M059J (cell line): ENCODE data around the gene CPLX1. TPM values are rescaled to one million over a fixed set of nuclear protein-coding genes. Genes with fewer than 3 reads are reported as not detected.

Experiments used
- DNase-seq: peaks from one replicate; pipeline ENCODE4 v3.0.0-alpha.2; 2012; ENCODE audit warnings: low read depth
- total RNA-seq: library from RNA; depleted of rRNA; stranded (reverse); fragments of >200 nt; shearing (Covaris generic); gene quantifications from 2 replicates; pipeline ENCODE4 v1.2.3, GENCODE V29; 2014; rRNA removed

Gene CPLX1
- not detected in 2 replicates for total RNA-seq

DNA sequence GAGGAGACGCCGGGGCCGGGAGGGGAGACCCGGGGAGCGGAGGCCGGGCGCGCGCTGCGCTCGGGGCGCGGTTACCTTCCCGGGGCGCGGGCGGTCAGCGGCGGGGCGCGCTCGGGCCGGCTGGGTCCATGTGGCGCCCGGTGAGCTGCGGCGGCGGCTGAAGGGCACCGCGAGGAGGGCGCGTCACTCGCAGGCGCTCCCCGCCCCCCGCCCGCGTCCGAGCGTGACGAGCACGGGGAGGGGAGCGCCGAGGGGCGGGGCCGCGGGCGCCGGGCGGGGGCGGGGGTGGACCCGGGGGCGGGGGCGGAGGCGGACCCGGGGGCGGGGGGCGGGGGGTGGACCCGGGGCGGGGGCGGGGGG, at the start of gene CPLX1:
Gene CPLX1 (minus strand): TSS at position 159 of the 360 bp plus-strand sequence. CDS start 1,607 bp downstream, outside the sequence.
- DNase-seq = peak; percentile 20

DNA sequence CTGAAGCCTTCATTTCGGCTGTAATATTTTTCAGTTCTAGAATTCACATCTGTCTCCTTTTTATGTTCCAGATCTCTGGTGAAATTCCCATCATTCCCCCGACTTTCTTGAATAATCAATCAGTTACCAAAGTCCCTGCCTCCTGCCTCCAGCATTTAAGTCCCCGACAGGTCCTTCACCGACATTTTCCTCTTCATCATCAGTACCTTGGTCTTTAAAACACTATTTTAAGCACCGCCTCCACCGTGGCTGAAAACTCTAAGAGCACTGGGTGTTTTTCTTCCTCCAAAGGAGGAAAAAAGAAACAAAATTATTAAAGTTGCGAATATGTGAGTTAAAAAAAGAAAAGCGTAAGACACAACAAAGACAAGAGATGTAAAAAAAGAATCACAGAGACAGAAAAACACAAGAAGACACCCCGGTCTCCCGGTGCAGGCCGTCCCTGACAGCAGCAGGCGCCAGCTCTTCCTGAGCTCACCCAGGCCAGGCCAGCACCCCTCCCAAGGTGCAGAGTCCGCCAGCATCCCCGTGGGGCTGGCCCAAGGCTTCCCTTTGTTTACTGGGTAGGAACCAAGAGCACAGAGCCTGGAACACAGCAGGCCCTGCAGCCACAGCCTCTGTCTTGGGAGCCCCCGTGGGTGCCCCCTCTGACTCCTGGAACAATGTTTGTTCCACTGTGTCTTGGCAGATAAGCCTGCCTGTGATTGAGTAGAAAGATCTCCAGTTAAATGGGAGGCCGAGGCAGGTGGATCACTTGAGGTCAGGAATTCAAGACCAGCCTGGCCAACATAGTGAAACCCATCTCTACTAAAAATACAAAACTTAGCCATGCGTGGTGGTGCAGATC, 49.3 kb upstream of the CPLX1 start:
- DNase-seq = no peak

DNA sequence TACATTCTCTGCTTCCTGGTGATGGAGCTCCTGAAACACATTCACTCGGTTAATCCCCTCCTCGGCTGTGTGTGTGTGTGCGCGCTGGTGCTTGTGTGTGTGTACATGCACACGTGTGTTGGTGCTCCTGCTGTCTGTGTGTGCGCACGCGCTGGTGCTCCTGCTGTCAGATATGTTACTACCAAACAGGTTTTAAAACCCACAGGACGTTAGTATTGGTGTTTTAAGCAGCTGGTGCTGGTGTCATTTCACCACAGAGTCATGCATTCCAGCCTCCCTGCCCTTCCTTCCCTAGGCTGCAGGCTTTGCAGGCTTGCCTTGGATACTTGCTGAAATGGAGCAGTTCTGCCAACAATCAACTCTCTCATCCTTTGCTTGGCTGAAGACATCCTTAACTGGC, 48.1 kb upstream of the CPLX1 start:
- DNase-seq = no peak

DNA sequence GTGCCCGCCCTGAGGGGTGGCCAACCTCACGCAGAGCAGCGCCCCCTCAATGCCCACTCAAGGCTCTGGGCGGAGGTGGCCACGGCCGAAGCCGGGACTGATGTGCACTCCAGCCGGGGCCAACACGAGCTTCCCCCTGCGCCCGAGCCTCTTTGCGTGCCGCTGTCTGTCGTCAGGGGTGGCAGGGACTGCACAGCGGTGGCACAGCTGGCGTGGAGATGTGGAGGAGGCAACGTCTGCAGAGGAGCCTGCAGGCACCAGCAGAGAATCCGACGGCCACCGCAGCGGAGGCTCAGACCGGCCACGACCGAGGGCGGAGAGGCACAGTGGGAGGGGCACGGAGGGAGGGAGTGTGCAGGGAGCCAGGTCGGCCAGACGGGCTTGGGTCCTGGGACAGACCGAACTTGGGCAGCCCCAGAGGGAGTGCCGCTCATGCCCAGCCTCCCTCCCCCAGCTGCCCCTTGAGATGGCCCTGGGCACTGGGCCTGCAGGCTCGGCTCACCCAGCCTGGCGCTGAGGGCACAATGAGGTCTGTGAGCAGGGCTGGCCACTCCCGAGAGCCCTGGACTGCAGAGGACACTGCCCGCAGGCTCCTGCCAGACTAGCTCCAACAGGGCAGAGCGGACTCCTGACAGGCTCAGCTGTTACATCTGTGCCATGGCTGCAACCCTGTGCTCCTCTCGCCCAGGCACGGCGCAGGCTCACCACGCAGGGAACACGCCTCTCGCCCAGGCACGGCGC, 46.5 kb upstream of the CPLX1 start:
- no peak for DNase-seq

DNA sequence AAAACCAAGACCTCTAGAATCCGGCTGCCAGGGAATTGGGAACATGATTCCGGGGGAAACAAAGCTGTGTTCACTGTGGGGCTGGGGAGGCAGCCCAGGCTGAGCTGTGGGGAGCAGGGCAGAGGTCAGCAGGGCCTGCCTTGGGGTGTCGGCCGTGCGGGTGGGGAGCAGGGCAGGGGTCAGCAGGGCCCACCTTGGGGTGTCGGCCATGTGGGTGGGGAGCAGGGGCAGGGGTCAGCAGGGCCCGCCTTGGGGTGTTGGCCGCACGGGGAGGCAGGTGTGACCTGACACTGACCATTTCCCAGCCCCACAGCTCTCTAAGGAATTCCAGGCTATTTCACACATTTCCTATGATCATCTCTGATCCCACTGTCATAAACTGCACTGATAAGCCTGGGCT, 45.6 kb upstream of the CPLX1 start:
- no peak for DNase-seq

DNA sequence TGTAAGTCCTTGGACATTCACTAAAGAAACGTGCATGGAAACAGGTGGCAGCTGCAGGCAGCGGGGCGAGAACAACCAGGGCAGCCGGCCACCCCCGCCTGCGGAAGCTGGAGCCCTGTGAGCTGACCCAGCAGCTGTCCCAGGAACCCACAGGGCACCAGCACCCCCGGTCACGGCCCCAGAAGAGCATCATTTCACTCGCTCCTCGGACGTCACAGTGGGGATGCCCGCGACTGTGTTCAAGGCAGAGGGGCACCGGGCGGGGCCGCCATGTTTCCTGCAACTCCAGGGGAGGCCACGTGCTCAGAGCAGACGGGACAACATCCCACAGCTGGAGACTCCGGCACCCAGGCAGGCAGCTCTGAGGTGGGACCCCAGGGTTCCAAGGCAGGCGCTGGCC, 45.0 kb upstream of the CPLX1 start:
- DNase-seq = no peak

DNA sequence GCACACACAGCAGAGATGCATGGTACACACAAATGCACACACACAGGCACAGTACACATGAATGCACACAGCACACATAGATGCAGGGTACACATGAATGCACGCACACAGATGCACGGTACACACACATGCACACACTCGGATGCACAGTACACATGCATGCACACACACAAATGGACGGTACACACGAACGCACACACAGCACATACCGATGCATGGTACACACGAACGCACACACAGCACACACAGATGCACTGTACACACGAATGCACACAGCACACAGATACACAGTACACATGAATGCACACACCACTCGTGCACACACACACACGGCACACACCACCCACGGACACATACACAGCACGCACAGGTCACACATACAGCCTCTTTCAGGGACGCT, 43.8 kb upstream of the CPLX1 start:
- no peak for DNase-seq

DNA sequence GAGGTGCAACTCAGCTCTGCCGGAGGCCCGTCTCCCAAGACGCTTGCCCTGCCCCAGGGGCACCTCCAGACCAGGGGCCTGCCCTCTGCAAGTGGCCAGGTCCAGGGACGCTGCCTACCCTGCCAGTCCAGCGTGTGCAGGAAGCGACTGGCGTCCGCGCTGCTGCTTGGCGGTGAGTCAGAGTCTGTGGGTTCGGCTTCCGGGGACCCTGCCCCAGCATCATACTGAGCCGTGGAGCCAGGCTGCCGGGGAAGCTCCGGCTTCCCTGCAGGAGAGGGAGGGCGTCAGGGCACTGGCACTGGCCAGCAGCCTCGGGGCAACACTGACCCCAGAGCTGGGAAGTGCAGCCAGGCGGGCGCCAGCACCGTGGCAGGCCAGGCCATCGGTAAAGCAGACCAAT, 42.5 kb upstream of the CPLX1 start:
- no peak for DNase-seq

DNA sequence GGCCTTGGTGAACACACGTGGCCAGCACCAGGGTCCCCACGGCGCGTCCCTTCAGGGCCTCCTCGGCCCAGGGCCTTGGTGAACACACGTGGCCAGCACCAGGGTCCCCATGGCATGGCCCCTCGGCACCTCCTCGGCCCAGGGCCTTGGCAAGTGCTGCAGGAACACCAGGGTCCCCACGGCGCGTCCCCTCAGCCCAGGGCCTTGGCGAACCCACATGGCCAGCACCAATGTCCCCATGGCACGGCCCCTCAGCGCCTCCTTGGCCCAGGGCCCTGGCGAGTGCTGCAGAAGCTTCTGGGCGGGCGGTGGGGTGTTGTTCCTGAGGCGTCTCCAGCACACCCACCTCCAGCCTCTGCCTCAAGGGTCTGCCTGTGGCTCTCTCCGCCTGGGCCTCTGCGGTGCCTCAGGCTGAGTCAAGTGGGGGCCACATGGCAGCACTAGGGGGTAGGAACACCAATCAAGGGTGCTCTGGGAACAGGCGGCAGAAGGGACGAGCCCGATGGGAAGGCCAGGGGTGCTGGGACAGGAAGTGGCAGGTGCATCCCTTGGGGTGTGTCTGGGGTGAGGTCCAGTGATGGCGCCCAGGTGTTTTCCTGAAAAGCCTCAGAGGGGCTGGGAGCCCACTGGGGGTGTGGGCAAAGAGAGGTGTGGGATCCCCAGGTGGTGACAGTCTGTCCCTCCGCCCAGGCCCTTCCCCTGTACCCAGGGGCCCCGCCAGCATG, 41.8 kb upstream of the CPLX1 start:
- DNase-seq = no peak

DNA sequence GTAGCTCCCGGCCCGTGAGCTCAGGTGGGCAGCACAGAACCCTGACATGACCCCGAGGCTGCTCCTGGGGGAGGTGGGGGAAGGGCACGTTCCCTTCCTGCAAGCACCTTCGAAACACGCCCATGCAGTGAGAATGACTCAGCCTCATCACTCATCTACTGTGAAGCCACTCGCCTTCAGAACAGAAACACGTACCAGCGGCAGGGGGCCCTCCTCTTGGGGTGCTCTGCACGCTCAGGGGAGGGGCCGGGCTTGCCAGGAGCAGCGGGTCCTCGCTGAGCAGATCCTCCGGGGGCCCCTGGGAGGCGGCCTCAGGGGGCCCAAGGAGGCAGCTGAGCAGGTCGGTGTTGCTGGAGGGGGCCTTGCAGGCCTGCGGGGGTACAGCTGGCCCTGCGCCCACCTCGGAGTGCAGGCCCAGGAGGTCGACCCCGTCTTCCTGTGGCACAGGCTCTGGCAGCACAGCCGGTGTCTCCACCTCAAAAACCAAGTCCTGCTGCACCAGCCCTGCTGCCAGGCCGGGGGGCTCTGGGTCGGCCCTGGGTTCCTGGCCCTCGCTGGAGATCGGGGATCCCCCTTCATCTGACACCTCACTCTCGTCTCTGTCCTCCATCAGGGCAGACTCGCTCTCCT, 40.9 kb upstream of the CPLX1 start:
- no peak for DNase-seq

DNA sequence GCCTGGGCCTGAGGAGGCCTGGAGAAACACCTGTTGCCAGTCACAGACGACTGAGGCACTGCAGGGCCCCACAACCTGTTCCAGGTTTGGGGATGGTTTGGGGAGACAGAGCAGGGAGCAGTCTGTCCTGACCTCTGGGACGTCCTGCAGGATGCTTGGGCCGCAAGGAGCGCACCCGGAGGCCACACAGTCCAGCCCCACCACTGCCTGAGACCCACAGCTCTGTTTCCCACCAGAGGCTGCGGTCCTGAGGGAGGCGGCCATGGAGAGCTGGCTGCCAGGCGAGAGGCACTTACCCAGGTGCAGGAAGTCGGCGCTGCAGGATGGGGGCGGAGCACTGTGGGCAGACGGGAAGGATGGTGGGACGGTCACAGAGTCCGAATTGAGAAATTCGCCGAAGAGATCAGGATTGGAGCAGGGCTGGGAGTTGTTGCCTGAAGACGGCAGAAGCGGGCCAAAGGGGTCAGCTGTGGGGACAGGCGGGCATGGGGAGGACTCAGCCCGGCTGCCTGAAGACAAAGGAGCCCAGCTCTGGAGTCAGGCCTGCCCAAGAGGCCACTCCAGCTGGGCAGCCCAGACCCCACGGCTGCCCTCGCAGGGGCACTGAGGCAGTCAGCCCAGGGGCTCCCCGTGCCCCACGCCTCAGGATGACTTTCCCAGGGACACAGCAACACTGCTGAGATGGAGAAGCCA, 40.3 kb upstream of the CPLX1 start:
- DNase-seq = no peak

DNA sequence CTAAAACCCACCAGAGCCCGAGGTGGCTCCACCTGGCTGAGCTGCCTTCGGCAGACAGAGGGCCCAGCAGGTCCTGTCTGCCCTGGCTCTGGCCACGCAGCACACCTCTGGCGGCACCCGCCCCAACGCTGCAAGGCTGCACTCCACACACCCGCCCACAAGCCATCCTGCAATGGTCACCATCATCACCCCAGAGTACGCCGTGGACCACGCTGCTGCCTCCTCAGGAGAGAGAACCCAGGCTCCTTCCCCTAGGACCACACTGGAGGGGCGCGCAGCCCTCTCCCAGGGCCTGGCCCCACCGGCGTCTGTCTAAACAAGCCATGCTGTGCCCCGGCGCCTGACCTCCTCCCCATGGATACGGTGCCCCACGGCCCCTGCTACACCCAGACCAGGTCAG, 39.6 kb upstream of the CPLX1 start:
- DNase-seq = no peak

DNA sequence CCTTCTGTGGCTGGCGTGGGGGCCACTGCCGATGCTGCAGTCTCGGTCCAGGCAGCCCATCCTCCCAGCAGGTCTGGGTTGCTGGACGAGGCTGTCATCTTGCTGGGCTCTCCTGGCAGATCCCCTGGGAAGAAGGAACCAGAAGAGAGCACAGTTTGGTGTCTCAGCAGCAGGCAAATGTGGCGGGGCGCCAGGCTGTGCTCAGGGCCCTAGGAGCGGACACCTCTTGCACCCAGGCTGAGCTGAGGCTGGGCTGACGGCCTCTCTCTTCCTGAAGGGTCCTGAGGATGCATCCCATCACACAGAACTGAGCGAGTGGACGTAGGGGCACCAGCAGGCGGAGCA, 39.2 kb upstream of the CPLX1 start:
- DNase-seq = no peak

DNA sequence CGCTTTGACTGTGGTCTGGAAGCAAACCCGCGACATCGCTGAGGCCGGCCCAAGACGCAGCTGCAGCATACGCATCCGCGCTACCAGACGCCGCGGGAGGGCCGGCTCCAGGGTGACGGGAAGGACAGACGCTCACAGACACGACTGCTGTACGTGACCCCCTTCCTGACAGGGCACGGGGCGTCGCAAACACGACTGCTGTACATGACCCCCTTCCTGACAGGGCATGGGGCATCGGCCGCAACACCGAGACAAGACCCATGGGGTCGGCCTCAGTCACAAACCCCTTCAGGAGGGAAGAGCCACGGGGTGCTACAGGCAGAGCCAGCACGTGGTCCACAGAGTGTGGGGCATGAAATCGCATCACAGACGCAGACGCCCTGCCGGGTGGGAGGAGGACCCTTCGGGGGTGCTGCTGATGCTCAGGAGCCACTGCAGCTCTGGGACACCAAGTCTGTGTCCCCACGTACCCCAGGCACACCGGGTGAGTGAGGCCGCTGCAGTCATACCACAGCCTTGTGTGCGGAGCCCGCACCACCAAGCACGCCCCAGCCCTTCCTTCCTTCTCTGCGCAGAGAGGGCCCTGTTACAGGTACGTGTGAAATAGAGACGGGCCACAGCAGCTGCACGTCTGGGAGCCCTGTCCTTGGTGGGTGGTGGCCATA, 38.7 kb upstream of the CPLX1 start:
- DNase-seq = no peak

DNA sequence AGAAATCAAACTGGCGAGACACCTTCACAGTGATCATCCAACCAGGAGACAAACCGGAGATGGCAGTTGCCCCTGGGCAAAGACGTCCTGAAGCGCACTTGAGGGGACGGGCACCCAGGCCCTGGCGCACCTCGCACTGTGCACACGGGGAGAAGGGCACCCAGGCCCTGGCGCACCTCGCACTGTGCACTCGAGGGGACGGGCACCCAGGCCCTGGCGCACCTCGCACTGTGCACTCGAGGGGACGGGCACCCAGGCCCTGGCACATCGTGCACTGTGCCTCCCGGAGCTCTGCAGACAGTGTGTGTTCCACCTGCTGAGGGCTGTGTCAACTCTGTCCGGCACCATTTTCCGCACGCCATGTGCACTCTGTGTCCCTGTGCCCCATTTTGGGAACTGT, 34.6 kb upstream of the CPLX1 start:
- no peak for DNase-seq

DNA sequence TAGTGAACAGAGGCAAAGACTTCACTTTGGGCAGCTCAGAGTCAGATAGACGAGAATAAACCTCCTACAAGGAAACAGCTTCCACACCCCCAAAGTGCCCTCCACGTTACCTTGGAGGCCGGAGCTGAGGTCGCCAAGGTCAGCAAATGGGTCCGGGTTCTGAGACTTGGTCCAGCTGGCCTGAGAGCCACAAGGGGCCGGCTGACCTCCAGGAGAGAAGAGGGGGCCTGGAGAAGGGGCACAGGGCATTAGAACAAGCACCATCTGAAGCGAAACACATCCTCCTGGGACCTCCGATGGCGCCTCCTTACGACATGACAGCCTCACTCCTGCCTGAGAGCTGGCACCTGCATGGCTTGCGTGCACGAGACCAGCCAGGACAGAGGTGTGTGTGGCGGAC, 33.6 kb upstream of the CPLX1 start:
- DNase-seq = no peak

DNA sequence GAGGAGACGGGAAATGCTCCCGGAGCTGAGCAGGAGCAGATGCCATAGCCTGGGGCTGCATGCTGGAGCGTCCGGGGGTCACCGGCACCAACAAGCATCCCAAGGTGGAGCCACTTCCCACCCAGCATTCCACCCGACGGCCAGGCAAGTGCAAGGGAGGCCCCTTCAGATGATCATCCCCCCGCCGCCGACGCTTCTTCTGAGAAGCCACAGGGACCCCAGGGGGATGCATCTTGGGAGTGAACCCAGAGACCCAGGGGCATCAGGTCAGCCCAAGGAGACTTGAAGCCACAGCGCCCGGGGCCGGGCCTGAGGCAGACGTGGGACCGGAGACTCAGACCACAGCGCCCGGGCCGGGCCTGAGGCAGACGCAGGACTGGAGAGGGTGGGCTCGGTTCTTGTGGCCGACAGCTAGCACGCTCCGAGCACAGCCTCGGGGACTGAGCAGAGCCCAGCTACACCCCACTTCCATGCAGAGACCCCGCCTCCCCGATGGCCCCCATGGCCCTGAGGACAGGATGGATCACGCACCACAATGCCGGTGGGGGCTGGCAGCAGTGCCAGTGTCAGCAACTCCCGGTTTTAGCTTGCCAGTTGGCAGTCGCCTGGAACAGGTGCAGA, 33.0 kb upstream of the CPLX1 start:
- DNase-seq = no peak

DNA sequence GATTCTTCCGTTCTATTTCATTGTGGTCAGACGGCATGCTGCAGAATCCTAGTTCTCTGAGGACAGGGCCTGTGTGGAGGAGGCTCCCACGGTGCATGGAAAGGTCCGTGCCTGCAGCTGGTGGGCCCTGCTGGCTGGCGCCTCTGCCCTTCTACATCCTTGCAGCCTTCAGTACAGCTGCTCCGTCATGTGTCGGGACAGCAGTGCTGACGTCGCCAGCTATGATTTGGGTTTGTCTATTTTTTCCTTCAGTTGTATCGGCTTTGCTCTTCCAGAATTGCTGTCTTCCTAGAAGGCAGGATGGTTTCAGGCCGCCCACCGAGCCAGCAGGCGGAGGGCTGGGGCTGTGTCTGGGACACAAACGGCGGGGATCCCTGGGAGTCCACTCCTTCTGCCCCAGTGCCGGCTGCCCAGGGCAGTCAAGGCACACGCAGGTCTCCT, 32.1 kb upstream of the CPLX1 start:
- no peak for DNase-seq

DNA sequence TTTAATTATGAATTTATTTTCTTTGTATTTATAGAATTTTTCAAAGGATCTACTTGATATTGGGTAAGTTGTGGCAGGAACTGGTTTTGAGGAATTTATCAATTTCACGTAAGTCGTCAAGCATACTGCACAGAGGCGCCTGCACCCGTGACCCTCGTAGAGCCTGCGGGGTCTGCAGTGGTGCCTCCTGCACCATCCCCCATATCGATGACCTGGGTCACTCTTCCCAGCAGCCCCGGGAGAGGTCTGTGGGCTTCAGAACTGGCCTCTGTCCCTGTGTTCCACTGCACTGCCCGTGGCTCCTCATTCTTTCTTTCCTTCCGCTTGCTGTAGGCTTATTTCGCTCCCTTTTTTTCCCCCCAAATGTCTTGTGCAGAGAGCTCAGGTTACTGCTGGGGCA, 31.5 kb upstream of the CPLX1 start:
- no peak for DNase-seq

DNA sequence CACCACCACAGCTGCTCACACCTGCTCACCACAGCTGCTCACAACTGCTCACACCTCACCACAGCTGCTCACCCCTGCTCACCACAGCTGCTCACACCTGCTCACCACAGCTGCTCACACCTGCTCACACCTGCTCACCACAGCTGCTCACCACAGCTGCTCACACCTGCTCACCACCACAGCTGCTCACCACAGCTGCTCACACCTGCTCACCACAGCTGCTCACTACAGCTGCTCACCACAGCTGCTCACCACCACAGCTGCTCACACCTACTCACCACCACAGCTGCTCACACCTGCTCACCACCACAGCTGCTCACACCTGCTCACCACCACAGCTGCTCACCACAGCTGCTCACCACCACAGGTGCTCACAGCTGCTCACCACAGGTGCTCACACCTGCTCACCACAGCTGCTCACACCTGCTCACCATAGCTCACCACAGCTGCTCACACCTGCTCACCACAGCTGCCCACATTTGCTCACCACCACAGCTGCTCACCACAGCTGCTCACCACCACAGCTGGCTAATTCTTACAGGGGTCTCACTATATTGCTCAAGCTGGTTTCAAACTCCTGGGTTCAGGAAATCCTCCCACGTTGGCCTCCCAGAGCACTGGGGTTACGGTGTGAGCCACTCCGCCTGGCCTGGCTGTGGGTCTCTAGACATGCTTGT, 30.4 kb upstream of the CPLX1 start:
- DNase-seq = no peak
